HepG2 (cell line): ENCODE data around the gene DDR1. TPM values are rescaled to one million over a fixed set of nuclear protein-coding genes. Genes with fewer than 3 reads are reported as not detected.

Experiments
- ATAC-seq: fragments of 200-7000 bp; cut with Tn5 transposase; 3 replicates; pipeline ENCODE4 v1.9.1; 2020; ENCODE audit warnings: mild to moderate bottlenecking, moderate library complexity
- BruUV-seq: library from RNA; stranded (reverse); fragments of 400-500 nt; replicated peaks from 2 replicates; lab custom pipeline; 2021; lab: Mats Ljungman, UMichigan
- CTCF ChIA-PET: fragments of 300-600 bp; formaldehyde crosslinking; extraction: SDS; loops from one replicate; lab custom pipeline; 2021; ENCODE audit warnings: low total read pairs, inconsistent platforms, low intra/inter-chr PET ratio; lab: Yijun Ruan, JAX
- POLR2A ChIA-PET: fragments of 350-600 bp; sonication (Branson Sonifier 250); formaldehyde crosslinking; loops from one replicate; lab custom pipeline; 2020; ENCODE audit warnings: antibody characterized with exemption, inconsistent platforms; lab: Yijun Ruan, JAX
- DNase-seq: peaks from one replicate; pipeline ENCODE4 v3.0.0-alpha.2; 2015; ENCODE audit warnings: low spot score
- FAIRE-seq: peaks from 3 replicates; lab custom pipeline; 2011; peaks lifted over from hg19 to GRCh38; lab: Jason Lieb, UNC
- H2AFZ ChIP-seq: one replicate; pipeline ENCODE4 v1.6.1; 2011; ENCODE audit warnings: low read length, inconsistent platforms
- H3K27ac ChIP-seq: fragments of 300-600 bp; 3 replicates; pipeline ENCODE4 v1.8.0; 2011; ENCODE audit warnings: mixed run types, mild to moderate bottlenecking, mixed read lengths, low read length, inconsistent platforms; ENCODE audit not compliant: insufficient read depth; ENCODE audit errors: extremely low read length
- H3K27me3 ChIP-seq, 2 experiments: fragments of 200-600 bp in 1 of 2; 2 replicates in 1 of 2; 3 replicates in 1 of 2; pipeline versions ENCODE4 v1.6.0 to v1.8.0; 2011; ENCODE audit warnings: low read length in 2 of 2, mild to moderate bottlenecking in 2 of 2, moderate library complexity in 2 of 2, inconsistent platforms in 1 of 2; ENCODE audit not compliant: insufficient read depth in 2 of 2, control insufficient read depth in 1 of 2
- H3K36me3 ChIP-seq, 2 experiments: fragments of 200-600 bp in 1 of 2; replicated peaks in 1 of 2; 2 replicates in 1 of 2; 3 replicates in 1 of 2; pipeline versions ENCODE4 v1.5.1 to v1.8.0; 2011; ENCODE audit warnings: low read length in 2 of 2, inconsistent platforms in 1 of 2; ENCODE audit not compliant: insufficient read depth in 2 of 2, control insufficient read depth in 1 of 2
- H3K4me1 ChIP-seq: 2 replicates; pipeline ENCODE4 v1.5.1; 2012; ENCODE audit warnings: low read length, inconsistent platforms; ENCODE audit not compliant: insufficient read depth
- H3K4me2 ChIP-seq: 2 replicates; pipeline ENCODE4 v1.6.0; 2011; ENCODE audit warnings: low read depth, low read length, inconsistent platforms
- H3K4me3 ChIP-seq, 3 experiments: fragments of 200-600 bp in 1 of 3; sonication (generic), shearing (Covaris generic) in 1 of 3; replicated peaks in 1 of 3; 2 replicates each; pipeline ENCODE4 v1.5.1; 2011 to 2016; ENCODE audit warnings: low read length in 3 of 3, inconsistent platforms in 2 of 3, low read depth in 2 of 3, mild to moderate bottlenecking in 2 of 3, control low read depth in 1 of 3, mixed read lengths in 1 of 3; ENCODE audit not compliant: insufficient read depth in 1 of 3
- H3K79me2 ChIP-seq: one replicate; pipeline ENCODE4 v1.6.1; 2011; ENCODE audit warnings: low read length, inconsistent platforms; ENCODE audit not compliant: insufficient read depth
- H3K9ac ChIP-seq: 2 replicates; pipeline ENCODE4 v1.6.0; 2011; ENCODE audit warnings: mild to moderate bottlenecking, low read depth, low read length, inconsistent platforms; ENCODE audit not compliant: insufficient read depth
- H3K9me3 ChIP-seq: 2 replicates; pipeline ENCODE4 v1.5.1; 2012; ENCODE audit warnings: mild to moderate bottlenecking, low read length
- H4K20me1 ChIP-seq: 2 replicates; pipeline ENCODE4 v1.6.0; 2011; ENCODE audit warnings: inconsistent platforms, mild to moderate bottlenecking, low read length, moderate library complexity; ENCODE audit not compliant: insufficient read depth
- ATF1 ChIP-seq: IDR thresholded peaks from 2 replicates; pipeline ENCODE4 v1.6.1; 2016; ENCODE audit warnings: mild to moderate bottlenecking, control low read depth
- ATF7 ChIP-seq, 2 experiments: fragments of 450-650 bp in 1 of 2; sonication (generic) in 1 of 2; formaldehyde crosslinking in 1 of 2; IDR thresholded peaks; 2 replicates each; pipeline versions ENCODE4 v1.4.0 to v1.6.1; 2016 to 2020; ENCODE audit warnings: antibody characterized with exemption in 1 of 2, mild to moderate bottlenecking in 1 of 2, missing genetic modification reagents in 1 of 2
- FOXO1 ChIP-seq: sonication (generic); formaldehyde crosslinking; IDR thresholded peaks from 2 replicates; pipeline ENCODE4 v1.4.0; 2020; ENCODE audit warnings: missing genetic modification reagents
- HMG20B ChIP-seq: conservative IDR thresholded peaks from 2 replicates; pipeline ENCODE4 v1.6.1; 2016; ENCODE audit warnings: missing genetic modification reagents, missing compliant biosample characterization
- HNF4G ChIP-seq, 2 experiments: sonication (generic) in 1 of 2; formaldehyde crosslinking in 1 of 2; IDR thresholded peaks; 2 replicates each; pipeline versions ENCODE4 v1.4.0 to v1.6.1; 2011 to 2020; ENCODE audit warnings: borderline replicate concordance in 2 of 2, low read depth in 2 of 2, mild to moderate bottlenecking in 2 of 2, low read length in 1 of 2, missing genetic modification reagents in 1 of 2, moderate library complexity in 1 of 2
- PAX8 ChIP-seq: sonication (generic); formaldehyde crosslinking; IDR thresholded peaks from 2 replicates; pipeline ENCODE4 v1.8.0; 2022; ENCODE audit warnings: mild to moderate bottlenecking, missing genetic modification reagents, borderline replicate concordance
- RBM39 ChIP-seq: fragments of 200-400 bp; formaldehyde crosslinking; IDR thresholded peaks from one replicate; pipeline ENCODE4 v1.6.1; 2018; ENCODE audit warnings: antibody characterized with exemption, mild to moderate bottlenecking, low read depth, low read length; ENCODE audit not compliant: poor library complexity, severe bottlenecking
- ZNF562 ChIP-seq: sonication (generic); formaldehyde crosslinking; IDR thresholded peaks from 2 replicates; pipeline ENCODE4 v1.8.0; 2022; ENCODE audit warnings: missing genetic modification reagents, borderline replicate concordance
- ZNF768 ChIP-seq: sonication (generic); formaldehyde crosslinking; IDR thresholded peaks from 2 replicates; pipeline ENCODE4 v1.4.0; 2020; ENCODE audit warnings: missing genetic modification reagents
- WGBS: methylation state at CpG from one replicate; pipeline ENCODE4 v1.1.6; 2017; ENCODE audit warnings: low lambda C conversion rate; 5-methylcytosine and 5-hydroxymethylcytosine counted together
- in situ Hi-C: cut with HindIII; loops from 2 replicates; pipeline ENCODE4 v1.10.0; 2017; ENCODE audit warnings: low pct_unique_long_range_greater_than_20kb; ENCODE audit not compliant: extremely low pct_ligation_motif_present
- intact Hi-C: fragments of 100-400 bp; cut with micrococcal nuclease; formaldehyde crosslinking; loops from one replicate; pipeline ENCODE4 v1.10.0; 2022; ENCODE audit not compliant: unreplicated experiment
- polyA plus RNA-seq, 8 experiments: library from polyadenylated mRNA; depleted of rRNA in 3 of 8; stranded (reverse) in 7 of 8; unstranded in 1 of 8; fragments of >200 nt; fragmentation: Illumina TruSeq in 4 of 8; extraction: Trizol in 4 of 8; gene quantifications; 2 replicates each; pipeline versions ENCODE4 v1.2.1 to v1.2.3, GENCODE V29; 2011 to 2016; ENCODE audit warnings: low read depth in 4 of 8, missing spikeins in 1 of 8, mixed read lengths in 1 of 8; ENCODE audit not compliant: insufficient read depth in 1 of 8
- total RNA-seq, 5 experiments: library from RNA; depleted of rRNA; stranded (reverse); fragments of >200 nt; fragmentation: Illumina TruSeq; extraction: Trizol; gene quantifications; 2 replicates each; pipeline ENCODE4 v1.2.3, GENCODE V29; 2016; ENCODE audit warnings: low read depth in 1 of 5
- TF ChIP-seq, protein P1 (sequence below): IDR thresholded peaks from 2 replicates; pipeline ENCODE4 v1.6.1; 2012; ENCODE audit warnings: inconsistent platforms
- TF ChIP-seq, protein P2 (sequence below): sonication (generic); formaldehyde crosslinking; IDR thresholded peaks from 2 replicates; pipeline ENCODE4 v1.4.0; 2020; ENCODE audit warnings: missing genetic modification reagents, borderline replicate concordance
- TF ChIP-seq, protein P3 (sequence below): fragments of 450-650 bp; IDR thresholded peaks from 2 replicates; pipeline ENCODE4 v1.6.1; 2017
- TF ChIP-seq, protein P4 (sequence below): sonication (generic); formaldehyde crosslinking; IDR thresholded peaks from 2 replicates; pipeline ENCODE4 v1.5.0; 2020; ENCODE audit warnings: missing genetic modification reagents
- TF ChIP-seq, protein P5 (sequence below): sonication (generic); formaldehyde crosslinking; IDR thresholded peaks from 2 replicates; pipeline ENCODE4 v1.8.1; 2023; ENCODE audit warnings: missing genetic modification reagents, mild to moderate bottlenecking, borderline replicate concordance

The DDR1 gene
- total and polyA plus RNA-seq, 2 of the 13 experiments (the other 11 are each of a cell fraction or from before 2014, with no cell fraction given): 16.7 to 20.2 TPM

DNA sequence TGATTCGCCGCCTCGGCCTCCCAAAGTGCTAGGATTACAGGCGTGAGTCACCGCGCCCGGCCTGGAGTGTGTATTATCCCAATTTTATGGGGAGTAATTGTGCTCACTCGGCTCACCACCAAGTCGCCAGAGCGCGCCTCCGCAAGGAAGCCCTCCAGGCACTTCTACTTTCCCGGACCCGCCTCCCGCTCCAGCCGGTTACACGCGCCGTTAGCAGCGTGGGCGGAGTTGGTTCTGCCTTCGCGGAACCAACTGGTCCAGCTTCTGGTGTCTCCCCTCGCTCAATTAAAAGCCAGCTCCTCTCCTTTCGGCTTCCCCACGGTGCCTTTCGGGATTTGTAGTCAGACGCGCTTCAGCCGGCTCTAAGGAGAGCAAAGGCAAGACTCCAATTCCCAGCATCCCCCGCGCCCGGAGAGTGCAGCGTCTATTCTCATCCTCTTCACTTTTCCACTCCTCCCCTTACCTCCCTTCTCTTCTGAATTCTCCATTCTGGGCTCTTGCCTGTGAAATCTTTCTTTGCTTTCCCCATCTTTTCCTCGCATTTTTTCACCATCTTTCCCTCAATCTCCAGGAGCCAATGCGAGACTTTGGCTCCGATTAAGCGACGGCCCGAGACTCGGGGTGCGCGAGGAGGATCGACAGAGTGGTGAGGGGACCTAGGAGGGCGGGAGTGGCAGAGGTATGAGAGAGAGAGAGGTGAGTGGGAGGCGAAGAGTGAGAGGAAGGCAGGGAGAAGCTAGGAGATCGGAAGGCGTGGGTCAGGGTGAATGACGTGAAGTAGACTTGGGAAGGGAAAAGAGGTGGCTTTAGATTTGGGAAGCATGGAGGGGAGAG lies 23.7 kb downstream of the DDR1 start, which contains the start of gene GTF2H4:
Gene GTF2H4 (plus strand): TSS at position 450 of the 834 bp plus-strand sequence.
- Histone ChIP-seq H3K4me2 (peak within 1 kb of the TSS; percentile 93), H3K36me3 (peaks cover 4 to 21% of the 10 kb centered on the region in 2 experiments; a peak in 4 of 5 replicates), H3K27ac (peak within 1 kb of the TSS; percentile 59), H3K9ac (peak within 1 kb of the TSS; percentile 74), H3K79me2 (peaks cover 17% of the 10 kb centered on the region), H3K4me3 (peak within 1 kb of the TSS; percentile 76 to 98 (median 82)), H4K20me1 (no peaks in the 10 kb centered on the region), H3K27me3 (no peaks in the 10 kb centered on the region; a peak in 1 of 5 replicates), H3K9me3 (no peaks in the 10 kb centered on the region), H3K4me1 (peaks cover 35% of the 10 kb centered on the region), H2AFZ (no peak within 1 kb of the TSS)
- ATAC-seq (peak; percentile 95), FAIRE-seq (peak; percentile 96), DNase-seq (peak; percentile 99)
- WGBS: under 1% methylated on average over 45 of the region's 49 CpGs
- TSS peak; percentile 48 for BruUV-seq
- ChIA-PET POLR2A (interaction anchor here (0.6 to 5.4 kb wide), 9 partner anchors 9 to 337 kb away, joined by 3 to 45 read pairs (median 3); partner anchors contain the start of genes ABCF1, DDR1 and DHX16), CTCF (no interaction called here)
- in situ Hi-C loops (no loop called here), intact Hi-C loops (loop anchor here (1.0 to 2.0 kb wide), 2 partner anchors 23 to 31 kb away; no protein-coding TSS in a partner anchor)
- TF ChIP-seq ZNF562 (no peak), FOXO1 (CRISPR knock-in tag) (peak; percentile 61; the same call in 1 of the 2 replicates), ATF7 (IDR thresholded peaks at IDR 0.05) (no peak), ATF7 (CRISPR knock-in tag; IDR thresholded peaks at IDR 0.05) (0 out of 2 replicates have a peak, but pooled peaks have one; percentile 41), HNF4G (IDR thresholded peaks at IDR 0.05; ENCODE audit: borderline replicate concordance, low read depth, low read length) (no peak), HNF4G (CRISPR knock-in tag; IDR thresholded peaks at IDR 0.05; ENCODE audit: borderline replicate concordance, low read depth) (peak; percentile 68; the same call in 1 of the 2 replicates), PAX8 (CRISPR knock-in tag) (no peak), RBM39 (peak; percentile 85), ZNF768 (peak; percentile 76), HMG20B (CRISPR knock-in tag) (peak; percentile 68; the same call in 1 of the 2 replicates), ATF1 (CRISPR knock-in tag) (peak; percentile 83)
- TF ChIP-seq, protein P1, sequence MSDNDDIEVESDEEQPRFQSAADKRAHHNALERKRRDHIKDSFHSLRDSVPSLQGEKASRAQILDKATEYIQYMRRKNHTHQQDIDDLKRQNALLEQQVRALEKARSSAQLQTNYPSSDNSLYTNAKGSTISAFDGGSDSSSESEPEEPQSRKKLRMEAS: peak; percentile 84
- TF ChIP-seq, protein P2, sequence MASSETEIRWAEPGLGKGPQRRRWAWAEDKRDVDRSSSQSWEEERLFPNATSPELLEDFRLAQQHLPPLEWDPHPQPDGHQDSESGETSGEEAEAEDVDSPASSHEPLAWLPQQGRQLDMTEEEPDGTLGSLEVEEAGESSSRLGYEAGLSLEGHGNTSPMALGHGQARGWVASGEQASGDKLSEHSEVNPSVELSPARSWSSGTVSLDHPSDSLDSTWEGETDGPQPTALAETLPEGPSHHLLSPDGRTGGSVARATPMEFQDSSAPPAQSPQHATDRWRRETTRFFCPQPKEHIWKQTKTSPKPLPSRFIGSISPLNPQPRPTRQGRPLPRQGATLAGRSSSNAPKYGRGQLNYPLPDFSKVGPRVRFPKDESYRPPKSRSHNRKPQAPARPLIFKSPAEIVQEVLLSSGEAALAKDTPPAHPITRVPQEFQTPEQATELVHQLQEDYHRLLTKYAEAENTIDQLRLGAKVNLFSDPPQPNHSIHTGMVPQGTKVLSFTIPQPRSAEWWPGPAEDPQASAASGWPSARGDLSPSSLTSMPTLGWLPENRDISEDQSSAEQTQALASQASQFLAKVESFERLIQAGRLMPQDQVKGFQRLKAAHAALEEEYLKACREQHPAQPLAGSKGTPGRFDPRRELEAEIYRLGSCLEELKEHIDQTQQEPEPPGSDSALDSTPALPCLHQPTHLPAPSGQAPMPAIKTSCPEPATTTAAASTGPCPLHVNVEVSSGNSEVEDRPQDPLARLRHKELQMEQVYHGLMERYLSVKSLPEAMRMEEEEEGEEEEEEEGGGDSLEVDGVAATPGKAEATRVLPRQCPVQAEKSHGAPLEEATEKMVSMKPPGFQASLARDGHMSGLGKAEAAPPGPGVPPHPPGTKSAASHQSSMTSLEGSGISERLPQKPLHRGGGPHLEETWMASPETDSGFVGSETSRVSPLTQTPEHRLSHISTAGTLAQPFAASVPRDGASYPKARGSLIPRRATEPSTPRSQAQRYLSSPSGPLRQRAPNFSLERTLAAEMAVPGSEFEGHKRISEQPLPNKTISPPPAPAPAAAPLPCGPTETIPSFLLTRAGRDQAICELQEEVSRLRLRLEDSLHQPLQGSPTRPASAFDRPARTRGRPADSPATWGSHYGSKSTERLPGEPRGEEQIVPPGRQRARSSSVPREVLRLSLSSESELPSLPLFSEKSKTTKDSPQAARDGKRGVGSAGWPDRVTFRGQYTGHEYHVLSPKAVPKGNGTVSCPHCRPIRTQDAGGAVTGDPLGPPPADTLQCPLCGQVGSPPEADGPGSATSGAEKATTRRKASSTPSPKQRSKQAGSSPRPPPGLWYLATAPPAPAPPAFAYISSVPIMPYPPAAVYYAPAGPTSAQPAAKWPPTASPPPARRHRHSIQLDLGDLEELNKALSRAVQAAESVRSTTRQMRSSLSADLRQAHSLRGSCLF: no peak
- TF ChIP-seq, protein P3, sequence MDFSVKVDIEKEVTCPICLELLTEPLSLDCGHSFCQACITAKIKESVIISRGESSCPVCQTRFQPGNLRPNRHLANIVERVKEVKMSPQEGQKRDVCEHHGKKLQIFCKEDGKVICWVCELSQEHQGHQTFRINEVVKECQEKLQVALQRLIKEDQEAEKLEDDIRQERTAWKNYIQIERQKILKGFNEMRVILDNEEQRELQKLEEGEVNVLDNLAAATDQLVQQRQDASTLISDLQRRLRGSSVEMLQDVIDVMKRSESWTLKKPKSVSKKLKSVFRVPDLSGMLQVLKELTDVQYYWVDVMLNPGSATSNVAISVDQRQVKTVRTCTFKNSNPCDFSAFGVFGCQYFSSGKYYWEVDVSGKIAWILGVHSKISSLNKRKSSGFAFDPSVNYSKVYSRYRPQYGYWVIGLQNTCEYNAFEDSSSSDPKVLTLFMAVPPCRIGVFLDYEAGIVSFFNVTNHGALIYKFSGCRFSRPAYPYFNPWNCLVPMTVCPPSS: no peak
- TF ChIP-seq, protein P4, sequence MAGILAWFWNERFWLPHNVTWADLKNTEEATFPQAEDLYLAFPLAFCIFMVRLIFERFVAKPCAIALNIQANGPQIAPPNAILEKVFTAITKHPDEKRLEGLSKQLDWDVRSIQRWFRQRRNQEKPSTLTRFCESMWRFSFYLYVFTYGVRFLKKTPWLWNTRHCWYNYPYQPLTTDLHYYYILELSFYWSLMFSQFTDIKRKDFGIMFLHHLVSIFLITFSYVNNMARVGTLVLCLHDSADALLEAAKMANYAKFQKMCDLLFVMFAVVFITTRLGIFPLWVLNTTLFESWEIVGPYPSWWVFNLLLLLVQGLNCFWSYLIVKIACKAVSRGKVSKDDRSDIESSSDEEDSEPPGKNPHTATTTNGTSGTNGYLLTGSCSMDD: no peak
- TF ChIP-seq, protein P5, sequence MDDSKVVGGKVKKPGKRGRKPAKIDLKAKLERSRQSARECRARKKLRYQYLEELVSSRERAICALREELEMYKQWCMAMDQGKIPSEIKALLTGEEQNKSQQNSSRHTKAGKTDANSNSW (CRISPR knock-in tag): no peak
